Measurements from ENCODE around the gene KASH5.

KASH5 gene

DNA sequence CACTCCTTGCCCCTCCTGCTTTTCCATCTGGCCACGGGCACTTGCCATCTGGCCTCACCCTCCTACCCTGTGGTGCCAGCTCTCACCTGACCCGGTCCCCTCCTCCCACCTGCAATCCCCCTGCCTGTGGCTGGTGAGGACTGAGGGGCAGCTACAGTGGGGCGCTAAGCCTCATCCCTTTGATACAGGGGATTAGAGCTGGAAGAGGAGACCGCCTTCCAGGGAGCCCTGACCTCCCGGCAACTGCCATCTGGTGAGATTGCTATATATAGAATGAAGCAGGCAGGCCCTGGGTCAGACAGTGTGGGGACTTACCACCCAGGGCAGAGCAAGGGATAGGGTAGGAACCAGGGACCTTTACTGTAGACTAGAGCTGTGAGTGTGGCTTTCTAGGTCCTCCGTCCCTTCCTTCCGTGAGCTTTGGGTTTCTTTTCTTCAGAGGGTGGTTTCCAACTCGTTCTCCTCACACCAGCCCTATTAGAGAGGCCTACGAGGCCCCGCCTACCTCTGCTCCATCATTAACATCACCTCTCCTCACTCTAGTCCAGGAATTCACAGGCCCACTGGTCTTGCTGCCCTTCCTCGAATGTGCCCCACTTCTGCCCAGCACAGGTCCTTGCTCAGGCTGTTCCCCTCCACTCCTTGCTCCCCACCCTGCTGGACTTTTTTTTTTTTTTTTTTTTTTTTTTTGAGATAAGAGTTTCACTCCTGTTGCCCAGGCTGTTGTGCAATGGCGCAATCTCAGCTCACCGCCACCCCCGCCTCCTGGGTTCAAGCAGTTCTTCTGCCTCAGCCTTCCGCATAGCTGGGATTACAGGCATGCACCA is 7.7 kb downstream of the KASH5 start:
- DNase-seq (ENCODE audit: low read depth in 2 of 2) = no peak

- no peak for DNase-seq (ENCODE audit: low read depth in 2 of 2)
Observed at GRCh38 chr19:49396738-49397505, 8.9 kb downstream of the KASH5 start.

DNA sequence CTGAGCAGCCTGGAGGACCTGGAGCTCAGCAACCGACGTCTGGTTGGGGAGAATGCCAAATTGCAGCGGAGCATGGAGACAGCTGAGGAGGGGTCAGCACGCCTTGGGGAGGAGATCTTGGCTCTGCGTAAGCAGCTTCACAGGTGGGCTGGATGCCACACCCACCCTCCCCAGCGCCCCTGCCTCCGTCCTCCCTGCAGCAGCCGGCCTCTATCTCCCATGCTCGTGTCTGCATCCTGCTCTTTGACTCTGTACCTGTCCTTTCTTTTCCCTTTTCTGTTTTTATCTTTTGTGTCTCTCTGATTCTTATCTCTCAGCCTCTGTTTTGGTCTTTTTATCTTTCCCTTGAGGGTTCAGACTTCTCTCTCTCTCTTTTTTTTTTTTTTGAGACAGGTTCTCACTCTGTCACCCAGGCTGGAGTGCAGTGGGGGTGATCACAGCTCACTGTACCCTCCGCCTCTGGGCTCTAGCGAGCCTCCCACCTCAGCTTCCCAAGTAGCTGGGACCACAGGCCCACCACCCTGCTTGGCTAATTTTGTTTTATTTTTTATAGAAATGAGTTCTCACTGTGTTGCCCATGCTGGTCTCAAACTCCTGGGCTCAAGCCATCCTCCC is 10.1 kb downstream of the KASH5 start:
- no peak for DNase-seq (ENCODE audit: low read depth in 2 of 2)

DNA sequence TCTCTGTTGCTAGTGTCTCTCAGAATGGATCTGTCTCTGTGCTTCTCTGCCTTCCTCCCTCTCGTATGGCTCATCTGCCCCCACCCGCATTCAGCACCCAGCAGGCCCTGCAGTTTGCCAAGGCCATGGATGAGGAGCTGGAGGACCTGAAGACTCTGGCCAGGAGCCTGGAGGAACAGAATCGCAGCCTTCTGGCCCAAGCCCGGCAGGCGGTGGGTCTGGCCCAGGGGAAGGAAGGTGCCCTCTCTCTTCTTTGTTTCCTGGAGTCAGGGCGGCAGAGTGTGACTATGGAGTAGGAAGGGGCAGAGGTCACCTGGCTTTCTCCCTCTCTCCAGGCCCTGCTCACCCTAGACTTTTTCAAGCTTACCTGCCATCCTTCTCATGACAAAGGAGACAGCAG is 10.9 kb downstream of the KASH5 start:
- no peak for DNase-seq (ENCODE audit: low read depth in 2 of 2)

DNA sequence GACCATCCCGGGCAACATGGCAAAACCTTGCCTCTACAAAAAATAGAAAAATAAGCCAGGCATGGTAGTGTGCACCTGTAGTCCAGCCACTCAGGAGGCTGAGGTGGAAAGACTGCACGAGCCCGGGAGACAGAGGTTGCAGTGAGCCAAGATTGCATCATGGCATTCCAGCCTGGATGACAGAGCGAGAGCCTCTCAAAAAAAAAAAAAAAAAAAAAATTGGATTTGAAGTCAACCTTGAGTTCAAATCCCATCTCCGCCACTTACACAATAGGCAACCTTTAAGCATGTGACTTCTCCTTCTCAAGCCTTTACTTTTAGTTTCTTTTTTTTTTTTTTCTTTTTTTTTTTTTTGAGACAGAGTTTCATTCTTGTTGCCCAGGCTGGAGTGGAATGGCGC is 12.0 kb downstream of the KASH5 start:
- DNase-seq (ENCODE audit: low read depth in 2 of 2) = no peak

GRCh38 chr19:49403404-49404187 is 15.5 kb downstream of the KASH5 start:
- DNase-seq (ENCODE audit: low read depth in 2 of 2) = no peak

DNA sequence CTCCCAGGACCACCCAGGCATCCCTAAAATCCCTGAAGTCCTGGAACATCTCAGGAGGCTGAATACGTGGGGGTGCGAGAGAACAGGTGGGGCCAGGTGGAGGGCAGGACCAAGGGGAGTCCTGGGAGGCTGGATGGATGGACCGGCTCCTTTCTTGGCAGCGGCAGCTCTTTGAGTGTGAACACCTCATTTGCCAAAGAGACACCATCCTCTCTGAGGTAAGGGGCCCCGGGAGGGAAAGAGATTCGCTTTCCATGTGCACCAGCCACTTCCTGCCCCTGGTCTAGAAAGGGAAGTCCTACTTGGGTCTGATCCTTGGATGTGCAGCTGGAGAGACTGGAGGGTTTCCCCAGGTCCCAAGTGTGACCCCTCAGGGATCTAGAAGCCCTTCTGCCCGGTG is 19.0 kb downstream of the KASH5 start:
- DNase-seq (ENCODE audit: low read depth in 2 of 2) = no peak

- DNase-seq (ENCODE audit: low read depth in 2 of 2) = no peak
Observed at GRCh38 chr19:49407482-49408015, 19.5 kb downstream of the KASH5 start.

DNA sequence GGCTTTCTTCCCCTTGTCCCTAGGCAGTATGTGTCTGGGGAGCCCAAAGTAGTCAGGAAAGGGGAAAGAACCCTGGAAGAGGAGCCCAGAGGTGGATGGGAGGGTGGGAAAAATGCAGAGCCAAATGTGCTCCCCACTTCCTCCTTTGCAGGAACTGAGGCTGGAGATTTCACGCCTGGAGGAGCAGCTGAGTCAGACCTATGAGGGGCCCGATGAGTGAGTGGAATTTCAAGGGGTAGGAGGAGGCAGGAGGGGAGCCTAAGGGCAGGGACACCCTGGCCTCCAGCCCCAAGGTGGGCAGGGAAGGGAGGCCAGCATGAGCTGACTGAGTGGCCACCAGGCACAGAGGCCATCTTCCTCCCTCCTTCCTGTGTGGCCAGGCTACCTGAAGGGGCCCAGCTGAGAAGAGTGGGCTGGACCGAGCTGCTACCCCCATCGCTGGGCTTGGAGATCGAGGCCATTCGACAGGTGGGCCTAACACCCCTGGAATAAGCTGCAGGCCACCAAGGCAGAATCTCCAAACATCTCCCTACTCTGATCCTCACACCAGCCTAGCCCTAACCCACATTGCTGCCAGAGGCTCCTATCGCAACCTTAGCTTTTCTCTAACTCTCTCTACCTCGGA is 20.9 kb downstream of the KASH5 start:
- no peak for DNase-seq (ENCODE audit: low read depth in 2 of 2)

DNA sequence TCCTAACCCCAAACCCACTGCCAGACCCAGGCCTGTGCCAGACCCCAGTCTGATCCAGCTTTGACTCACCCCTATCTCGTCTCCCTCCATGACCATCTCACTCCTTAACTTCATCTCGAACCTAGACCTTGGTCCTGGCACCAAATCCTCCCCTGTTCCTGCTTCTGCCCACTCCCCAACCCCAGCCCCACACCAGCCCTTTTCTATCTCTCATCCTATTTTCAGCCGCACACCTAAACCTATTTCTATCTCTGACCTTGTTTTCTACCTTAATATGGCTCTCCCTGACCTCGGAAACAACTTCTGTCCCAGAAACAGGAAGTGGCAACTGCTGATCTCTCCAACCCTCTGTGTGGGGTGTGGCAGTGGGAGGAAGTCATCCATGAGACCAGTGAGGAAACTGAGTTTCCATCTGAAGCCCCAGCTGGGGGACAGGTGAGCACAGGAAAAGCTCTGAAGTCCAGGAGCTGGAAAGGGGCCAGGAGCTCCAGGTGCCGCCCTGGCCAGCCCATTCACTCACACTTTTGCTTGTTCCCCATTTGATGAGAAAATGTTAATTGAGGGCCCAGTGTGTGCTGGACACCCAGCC is 21.5 kb downstream of the KASH5 start:
- no peak for DNase-seq (ENCODE audit: low read depth in 2 of 2)

DNA sequence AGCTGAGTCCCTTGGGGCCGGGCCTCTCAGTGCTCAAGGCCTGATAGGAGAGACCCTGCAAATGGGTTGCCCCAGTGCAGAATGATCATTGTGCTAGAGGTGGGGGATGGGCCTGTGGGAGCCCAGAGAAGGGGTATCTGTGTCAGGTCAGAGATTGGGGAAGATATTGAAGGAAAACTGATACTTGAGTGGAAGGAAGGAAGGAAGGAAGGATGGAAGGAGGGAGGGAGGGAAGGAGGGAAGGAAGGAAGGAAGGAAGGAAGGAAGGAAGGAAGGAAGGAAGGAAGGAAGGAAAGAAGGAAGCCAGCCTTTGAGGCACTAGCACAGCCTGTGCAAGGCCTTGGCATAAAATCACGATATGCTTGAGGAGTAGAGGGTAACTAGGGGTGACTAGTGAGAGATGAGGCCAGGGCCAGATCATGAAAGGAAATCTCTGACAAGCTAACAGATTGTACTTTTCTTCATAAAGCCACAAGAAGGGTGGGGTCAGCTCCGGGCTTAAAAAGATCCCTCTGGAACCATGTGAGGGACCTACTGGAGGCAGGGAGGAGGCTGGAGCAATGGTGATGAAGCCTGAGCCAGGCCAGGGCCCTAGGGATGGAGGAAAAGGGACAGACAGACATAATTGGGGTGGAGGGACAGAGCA is 23.8 kb downstream of the KASH5 start:
- DNase-seq (ENCODE audit: low read depth in 2 of 2) = no peak

GRCh38 chr19:49413348-49413747 is 25.3 kb downstream of the KASH5 start:
- DNase-seq (ENCODE audit: low read depth in 2 of 2) = no peak

GRCh38 chr19:49414256-49414655 is 26.2 kb downstream of the KASH5 start:
- DNase-seq (ENCODE audit: low read depth in 2 of 2) = no peak

GRCh38 chr19:49415102-49415809 is 27.2 kb downstream of the KASH5 start:
- DNase-seq (ENCODE audit: low read depth in 2 of 2) = no peak

DNA sequence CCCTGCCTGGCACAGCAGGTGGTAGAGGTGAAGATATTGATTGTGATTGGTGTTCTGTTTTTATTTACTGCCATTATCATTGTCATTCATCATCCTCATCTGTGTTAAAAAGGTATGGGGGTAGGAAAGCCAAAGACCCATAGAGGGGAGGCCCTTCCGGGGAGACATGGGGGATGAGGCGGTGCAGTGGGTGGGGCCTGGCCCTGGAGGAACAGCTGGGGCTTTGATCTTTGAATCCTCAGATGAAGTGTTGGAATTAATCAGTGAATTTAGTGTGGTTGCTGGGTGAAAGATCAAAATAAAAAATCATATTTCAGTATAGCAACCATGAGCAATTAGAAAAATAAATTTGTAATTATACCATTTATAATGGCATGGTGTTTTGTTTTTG is 27.8 kb downstream of the KASH5 start:
- no peak for DNase-seq (ENCODE audit: low read depth in 2 of 2)

DNA sequence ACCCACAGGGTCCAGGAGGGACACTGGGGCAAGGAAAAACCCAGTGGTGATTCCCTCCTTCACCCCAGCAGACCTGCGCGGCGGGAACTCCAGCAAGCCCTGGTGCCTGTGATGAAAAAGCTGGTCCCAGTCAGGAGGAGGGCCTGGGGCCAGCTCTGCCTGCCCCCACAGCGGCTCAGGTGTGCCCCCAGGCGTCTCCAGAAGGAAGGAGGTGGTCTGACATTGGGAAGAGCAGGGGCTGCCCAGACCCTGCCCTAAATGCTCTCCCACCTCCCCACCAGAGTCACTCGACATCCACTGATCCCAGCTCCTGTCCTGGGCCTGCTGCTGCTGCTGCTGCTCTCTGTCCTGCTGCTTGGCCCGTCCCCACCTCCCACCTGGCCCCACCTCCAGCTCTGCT is 29.0 kb downstream of the KASH5 start:
- DNase-seq (ENCODE audit: low read depth in 2 of 2) = no peak

GRCh38 chr19:49418511-49418910 is 30.5 kb downstream of the KASH5 start:
- DNase-seq (ENCODE audit: low read depth in 2 of 2) = no peak

- DNase-seq (ENCODE audit: low read depth in 2 of 2) = no peak
Observed at GRCh38 chr19:49419173-49419572, 31.1 kb downstream of the KASH5 start.

DNA sequence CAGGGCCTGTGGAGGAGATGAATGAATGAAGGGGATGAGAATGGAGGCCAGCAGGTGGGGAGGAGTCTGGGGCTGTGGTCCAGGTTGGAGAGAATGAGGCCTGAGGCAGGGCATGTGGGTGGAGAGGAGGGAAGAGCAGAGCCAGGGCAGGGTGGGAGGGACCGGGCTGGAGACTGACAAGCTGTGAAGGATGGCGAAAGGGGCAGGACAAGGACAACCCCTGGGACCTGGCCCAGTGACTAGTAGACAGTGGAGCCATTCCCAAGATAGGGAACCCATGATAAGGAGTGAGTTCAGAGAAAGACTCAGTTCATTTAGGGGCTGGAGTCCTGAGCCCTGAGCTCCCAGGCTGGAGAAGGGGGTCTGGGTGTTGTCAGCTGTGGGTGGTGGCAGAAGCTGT is 32.2 kb downstream of the KASH5 start:
- DNase-seq (ENCODE audit: low read depth in 2 of 2) = no peak
